ENCODE results near the gene MAPKAP1. TPM values are rescaled to one million over a fixed set of nuclear protein-coding genes. Genes with fewer than 3 reads are reported as not detected.

Gene MAPKAP1
- 50.6 and 98.5 TPM in 2 replicates for total RNA-seq

DNA sequence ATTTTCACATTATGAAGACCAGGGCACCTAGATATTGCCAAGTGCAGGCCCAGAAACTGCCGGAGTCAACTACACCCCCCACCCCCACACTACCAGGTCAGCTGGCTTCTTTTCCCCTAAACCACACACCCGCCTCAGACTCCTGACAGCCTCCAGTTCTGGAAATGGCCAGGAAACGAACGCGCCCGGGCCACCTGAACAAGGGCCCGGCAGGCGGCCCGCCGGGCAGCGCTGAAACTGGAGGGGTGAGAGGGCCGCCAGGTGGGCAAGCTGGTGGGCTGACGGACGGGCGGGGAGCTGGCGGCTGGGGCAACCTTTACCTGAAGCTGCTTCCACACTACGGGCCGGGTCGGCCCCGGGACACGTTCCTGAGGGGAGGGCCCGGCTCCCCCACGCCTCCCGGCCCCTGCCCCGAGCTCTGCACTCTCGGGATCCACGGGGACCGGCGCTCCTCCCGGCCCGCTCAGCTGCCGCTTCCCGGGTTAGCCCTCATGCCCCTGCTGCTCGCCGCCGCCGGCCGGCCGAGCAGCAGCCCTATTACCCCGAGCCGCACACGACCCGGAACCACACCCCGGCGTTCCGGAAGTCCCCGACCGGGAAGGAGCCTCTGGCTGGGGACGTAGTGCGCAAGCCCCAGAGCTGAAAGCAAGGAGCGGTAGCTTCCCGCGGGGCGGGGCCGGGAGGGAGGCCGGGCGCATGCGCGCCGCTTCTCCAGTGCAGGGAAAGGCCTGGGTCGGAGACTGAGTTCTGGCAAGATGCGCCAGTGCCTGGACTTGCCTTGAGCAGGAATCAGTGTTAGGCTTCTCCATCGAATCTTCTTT lies at the start of gene MAPKAP1:
Gene MAPKAP1, minus strand, starts transcription at position 558 of the 821 bp plus-strand sequence. CDS start 34,634 bp downstream, outside the sequence.

DNA sequence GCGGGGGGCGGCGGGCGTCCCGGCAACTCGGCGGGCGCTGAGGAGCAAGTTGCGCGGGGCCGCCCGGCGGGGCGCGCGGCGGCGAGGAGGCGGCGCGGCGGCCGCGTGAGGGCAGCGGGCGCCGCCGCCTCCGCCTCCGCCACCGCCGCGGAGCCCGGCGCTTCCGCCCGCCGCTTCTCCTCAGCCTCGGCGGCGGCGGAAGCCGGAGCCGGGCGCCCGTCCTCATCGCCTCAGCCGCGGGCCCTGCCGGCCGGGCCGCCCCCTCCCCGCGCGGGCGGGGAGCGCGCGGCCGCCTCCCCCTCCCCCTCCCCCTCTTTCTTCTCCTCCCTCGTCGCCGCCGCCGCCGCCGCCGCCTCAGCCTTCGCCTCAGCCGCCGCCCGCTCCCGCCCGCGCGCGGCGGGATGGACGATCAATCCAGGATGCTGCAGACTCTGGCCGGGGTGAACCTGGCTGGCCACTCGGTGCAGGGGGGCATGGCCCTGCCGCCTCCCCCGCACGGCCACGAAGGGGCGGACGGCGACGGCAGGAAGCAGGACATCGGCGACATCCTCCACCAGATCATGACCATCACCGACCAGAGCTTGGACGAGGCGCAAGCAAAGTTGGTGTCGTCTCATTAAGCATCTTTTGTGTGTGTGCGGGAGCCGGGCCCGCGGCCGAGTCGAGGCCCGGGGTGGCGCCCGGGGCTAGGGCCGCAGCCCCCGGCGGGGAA lies 40.2 kb upstream of the MAPKAP1 start, which contains the start of gene PBX3:
Gene PBX3, plus strand, starts transcription at position 321 of the 712 bp plus-strand sequence.

Small RNA genes lying within 50 kb of the gene (small RNA-seq; reads per million reads assigned to genes)
- gene RF00017, result not detected

Other genes with a start within 250 kb of the MAPKAP1 start
- 19.8 and 29.1 TPM in 2 replicates for gene PBX3, start 40.2 kb upstream of the MAPKAP1 start, total RNA-seq

All from placental epithelial cell (primary cell).